IMR-90 (cell line): ENCODE measurements around the gene TIPIN. TPM values are rescaled to one million over a fixed set of nuclear protein-coding genes. Genes with fewer than 3 reads are reported as not detected.

Experiments
- ATAC-seq: fragments of 200-7000 bp; cut with Tn5 transposase; 2 replicates; pipeline ENCODE4 v1.9.1; 2020; ENCODE audit warnings: low read depth, mild to moderate bottlenecking, moderate library complexity
- BruUV-seq: library from RNA; stranded (reverse); fragments of 400-500 nt; replicated peaks from 2 replicates; lab custom pipeline; 2021; lab: Mats Ljungman, UMichigan
- CTCF ChIA-PET: fragments of 300-600 bp; formaldehyde crosslinking; extraction: SDS; loops from one replicate; lab custom pipeline; 2021; ENCODE audit warnings: antibody characterized with exemption; lab: Yijun Ruan, JAX
- POLR2A ChIA-PET: fragments of 300-600 bp; sonication (Branson Sonifier 250); formaldehyde crosslinking; loops from one replicate; lab custom pipeline; 2022; ENCODE audit warnings: antibody characterized with exemption; ENCODE audit not compliant: unreplicated experiment; lab: Charles Lee
- DNase-seq: peaks from one replicate; pipeline ENCODE4 v3.0.0; 2013
- H2AFZ ChIP-seq: replicated peaks from 2 replicates; pipeline ENCODE3; 2013; ENCODE audit warnings: low read length, mild to moderate bottlenecking; ENCODE audit not compliant: poor library complexity
- H2AK5ac ChIP-seq: 2 replicates; pipeline ENCODE4 v1.6.1; 2013; ENCODE audit warnings: low read depth, low read length, inconsistent platforms
- H2AK9ac ChIP-seq: replicated peaks from 2 replicates; pipeline ENCODE3; 2013; ENCODE audit warnings: mild to moderate bottlenecking, low read depth, low read length, moderate library complexity; ENCODE audit not compliant: poor library complexity
- H2BK120ac ChIP-seq: 2 replicates; pipeline ENCODE4 v1.6.1; 2013; ENCODE audit warnings: low read depth, low read length, inconsistent platforms
- H2BK15ac ChIP-seq: 3 replicates; pipeline ENCODE4 v1.6.1; 2013; ENCODE audit warnings: low read depth, low read length, inconsistent platforms
- H2BK20ac ChIP-seq: 2 replicates; pipeline ENCODE4 v1.6.1; 2013; ENCODE audit warnings: low read depth, mild to moderate bottlenecking, inconsistent platforms, low read length, moderate library complexity
- H2BK5ac ChIP-seq: 2 replicates; pipeline ENCODE4 v1.6.1; 2013; ENCODE audit warnings: mild to moderate bottlenecking, low read depth, low read length, inconsistent platforms; ENCODE audit not compliant: poor library complexity, severe bottlenecking
- H3K14ac ChIP-seq: replicated peaks from 2 replicates; pipeline ENCODE4 v1.6.1; 2013; ENCODE audit warnings: low read depth, low read length, inconsistent platforms
- H3K18ac ChIP-seq: 2 replicates; pipeline ENCODE4 v1.6.1; 2013; ENCODE audit warnings: low read depth, low read length, control low read depth
- H3K23ac ChIP-seq: 2 replicates; pipeline ENCODE4 v1.6.1; 2013; ENCODE audit warnings: low read depth, low read length, inconsistent platforms
- H3K27ac ChIP-seq: 2 replicates; pipeline ENCODE4 v1.5.1; 2013; ENCODE audit warnings: mild to moderate bottlenecking, control low read depth, low read length; ENCODE audit not compliant: insufficient read depth
- H3K27me3 ChIP-seq: 2 replicates; pipeline ENCODE4 v1.6.1; 2013; ENCODE audit warnings: low read length; ENCODE audit not compliant: control insufficient read depth, insufficient read depth
- H3K36me3 ChIP-seq: 2 replicates; pipeline ENCODE4 v1.6.1; 2013; ENCODE audit warnings: low read length, mixed read lengths; ENCODE audit not compliant: control insufficient read depth, insufficient read depth
- H3K4ac ChIP-seq: 2 replicates; pipeline ENCODE4 v1.6.1; 2013; ENCODE audit warnings: low read depth, low read length, inconsistent platforms
- H3K4me1 ChIP-seq: 2 replicates; pipeline ENCODE4 v1.6.1; 2013; ENCODE audit warnings: low read length, mixed read lengths; ENCODE audit not compliant: control insufficient read depth, insufficient read depth
- H3K4me2 ChIP-seq: 2 replicates; pipeline ENCODE4 v1.6.1; 2013; ENCODE audit warnings: low read depth, mild to moderate bottlenecking, control low read depth, low read length, moderate library complexity
- H3K4me3 ChIP-seq: 2 replicates; pipeline ENCODE4 v1.5.1; 2013; ENCODE audit warnings: low read depth, mild to moderate bottlenecking, control low read depth, low read length, moderate library complexity; ENCODE audit not compliant: insufficient read depth
- H3K56ac ChIP-seq: 2 replicates; pipeline ENCODE4 v1.6.1; 2013; ENCODE audit warnings: low read length, inconsistent platforms; ENCODE audit not compliant: insufficient read depth; ENCODE audit errors: extremely low read depth
- H3K79me1 ChIP-seq, 2 experiments: 2 replicates each; pipeline ENCODE4 v1.6.1; 2013; ENCODE audit warnings: low read length in 2 of 2, inconsistent platforms in 1 of 2, low read depth in 1 of 2
- H3K9ac ChIP-seq: 2 replicates; pipeline ENCODE4 v1.6.1; 2013; ENCODE audit warnings: low read depth, low read length, control low read depth
- H3K9me1 ChIP-seq: 2 replicates; pipeline ENCODE4 v1.6.1; 2013; ENCODE audit warnings: low read length, inconsistent platforms; ENCODE audit not compliant: insufficient read depth
- H3K9me3 ChIP-seq: 2 replicates; pipeline ENCODE4 v1.6.1; 2013; ENCODE audit warnings: low read length; ENCODE audit not compliant: control insufficient read depth, insufficient read depth
- H4K20me1 ChIP-seq: 2 replicates; pipeline ENCODE4 v1.6.1; 2013; ENCODE audit warnings: low read length, inconsistent platforms; ENCODE audit not compliant: insufficient read depth
- H4K5ac ChIP-seq: 2 replicates; pipeline ENCODE4 v1.6.1; 2013; ENCODE audit warnings: mild to moderate bottlenecking, low read depth, low read length, control low read depth
- H4K8ac ChIP-seq, 2 experiments: 2 replicates each; pipeline ENCODE4 v1.6.1; 2013; ENCODE audit warnings: low read depth in 2 of 2, low read length in 2 of 2, control low read depth in 1 of 2, inconsistent platforms in 1 of 2
- H4K91ac ChIP-seq: 2 replicates; pipeline ENCODE4 v1.6.1; 2013; ENCODE audit warnings: low read depth, low read length, inconsistent platforms; ENCODE audit not compliant: insufficient read depth
- BHLHE40 ChIP-seq: fragments of 150-350 bp; IDR thresholded peaks from 2 replicates; pipeline ENCODE4 v1.6.1; 2016; ENCODE audit warnings: mild to moderate bottlenecking, low read depth, low read length
- CTCF ChIP-seq: conservative IDR thresholded peaks from 2 replicates; pipeline ENCODE4 v1.5.1; 2012; ENCODE audit warnings: mild to moderate bottlenecking, low read depth, low read length, improper control_type of control experiment
- FOS ChIP-seq: fragments of 150-350 bp; IDR thresholded peaks from 2 replicates; pipeline ENCODE4 v1.6.1; 2016; ENCODE audit warnings: low read depth, low read length
- MAFK ChIP-seq: IDR thresholded peaks from 2 replicates; pipeline ENCODE4 v1.6.1; 2012; ENCODE audit warnings: low read depth, low read length, improper control_type of control experiment
- MAZ ChIP-seq: IDR thresholded peaks from 2 replicates; pipeline ENCODE4 v1.6.1; 2012; ENCODE audit warnings: low read depth, mild to moderate bottlenecking, low read length, improper control_type of control experiment, moderate library complexity, borderline replicate concordance
- MXI1 ChIP-seq: IDR thresholded peaks from 2 replicates; pipeline ENCODE4 v1.6.1; 2012; ENCODE audit warnings: low read depth, mild to moderate bottlenecking, low read length, moderate library complexity, borderline replicate concordance
- NFE2L2 ChIP-seq: fragments of 150-350 bp; IDR thresholded peaks from 2 replicates; pipeline ENCODE4 v1.6.1; 2016; ENCODE audit warnings: low read depth, mild to moderate bottlenecking, low read length
- POLR2A ChIP-seq: IDR thresholded peaks from 2 replicates; pipeline ENCODE4 v1.6.1; 2012; ENCODE audit warnings: mild to moderate bottlenecking, low read depth, low read length
- RAD21 ChIP-seq: IDR thresholded peaks from 2 replicates; pipeline ENCODE4 v1.6.1; 2012; ENCODE audit warnings: low read length, improper control_type of control experiment
- RCOR1 ChIP-seq: IDR thresholded peaks from 2 replicates; pipeline ENCODE4 v1.6.1; 2012; ENCODE audit warnings: mild to moderate bottlenecking, low read length, improper control_type of control experiment; ENCODE audit not compliant: insufficient replicate concordance
- RFX5 ChIP-seq: IDR thresholded peaks from 2 replicates; pipeline ENCODE4 v1.8.0; 2012; ENCODE audit warnings: low read depth, mild to moderate bottlenecking, low read length, moderate library complexity
- SMC3 ChIP-seq: fragments of 150-350 bp; IDR thresholded peaks from 2 replicates; pipeline ENCODE4 v1.6.1; 2016; ENCODE audit warnings: low read depth, mild to moderate bottlenecking, antibody characterized with exemption, low read length, moderate library complexity
- USF2 ChIP-seq: fragments of 150-350 bp; IDR thresholded peaks from 2 replicates; pipeline ENCODE4 v1.6.1; 2017; ENCODE audit warnings: mild to moderate bottlenecking, antibody characterized with exemption, low read length, low read depth
- WGBS, 2 experiments: methylation state at CpG; one replicate each; pipeline versions ENCODE4 v1.1.5 to v1.1.7; 2013; ENCODE audit warnings: missing lambda C conversion rate in 2 of 2; ENCODE audit not compliant: insufficient read length in 1 of 2; ENCODE audit errors: extremely low coverage in 2 of 2; 5-methylcytosine and 5-hydroxymethylcytosine counted together
- dilution Hi-C: fragments of 300-500 bp; cut with HindIII; formaldehyde crosslinking; loops from one replicate; pipeline ENCODE4 v1.14.3; 2018; ENCODE audit warnings: low sequenced_read_pairs; ENCODE audit not compliant: unreplicated experiment
- in situ Hi-C: fragments of 300-500 bp; cut with MboI; formaldehyde crosslinking; loops from 3 replicates; pipeline ENCODE4 v1.14.3; 2019; ENCODE audit warnings: low sequenced_read_pairs, inconsistent platforms, mixed read lengths
- intact Hi-C: fragments of 100-400 bp; cut with micrococcal nuclease; formaldehyde crosslinking; loops from 2 replicates; pipeline ENCODE4 v1.10.0; 2022
- polyA plus RNA-seq, 3 experiments: library from polyadenylated mRNA; depleted of rRNA; stranded (reverse); fragments of >200 nt; gene quantifications; 2 replicates each; pipeline ENCODE4 v1.2.3, GENCODE V29; 2012; ENCODE audit warnings: low replicate concordance in 1 of 3
- total RNA-seq: library from RNA; depleted of rRNA; stranded (reverse); fragments of >200 nt; gene quantifications from 2 replicates; pipeline ENCODE4 v1.2.3, GENCODE V29; 2012

Gene TIPIN
- total and polyA plus RNA-seq, 2 of the 4 experiments (the other 2 are of a cell fraction) = 6.3 to 7.3 TPM

- Histone ChIP-seq H3K4me3 (no peak overlapping the region), H3K18ac (no peak overlapping the region), H3K4me1 (no peaks in the 10 kb centered on the region), H3K9me3 (no peaks in the 10 kb centered on the region), H2AFZ (no peak overlapping the region), H3K79me1 (no peaks in the 10 kb centered on the region), H2BK5ac (no peak overlapping the region), H2AK5ac (no peak overlapping the region), H3K9ac (no peak overlapping the region), H2AK9ac (no peak overlapping the region), H3K36me3 (peaks cover 16% of the 10 kb centered on the region), H3K27ac (no peak overlapping the region), H4K8ac (no peak overlapping the region), H3K56ac (no peak overlapping the region), H3K27me3 (no peaks in the 10 kb centered on the region), H3K23ac (no peak overlapping the region), H4K20me1 (no peaks in the 10 kb centered on the region), H2BK120ac (no peak overlapping the region), H3K4me2 (no peak overlapping the region), H4K5ac (no peak overlapping the region), H4K91ac (no peak overlapping the region), H3K14ac (no peak overlapping the region), H3K4ac (no peak overlapping the region), H2BK20ac (no peak overlapping the region), H3K9me1 (no peaks in the 10 kb centered on the region; the same call in 1 of the 2 replicates), H2BK15ac (no peak overlapping the region)
- CTCF ChIA-PET = no interaction called here
- intact Hi-C loops (no loop called here), in situ Hi-C loops (no loop called here), dilution Hi-C loops (loop anchor here (25.0 kb wide), 1 partner anchor 102 kb away; no protein-coding TSS in a partner anchor)
- no peak for TF ChIP-seq CTCF
- no peak for TF ChIP-seq SMC3
- TF ChIP-seq BHLHE40 = no peak
- TF ChIP-seq RCOR1 = no peak
- no peak for TF ChIP-seq MAZ
- TF ChIP-seq RAD21 = no peak
- no peak for TF ChIP-seq MAFK
- TF ChIP-seq POLR2A = no peak
- TF ChIP-seq RFX5 = no peak
- no peak for TF ChIP-seq FOS
- no peak for TF ChIP-seq MXI1
- TF ChIP-seq USF2 = no peak
- TF ChIP-seq NFE2L2 = no peak
- no TSS peak for BruUV-seq
- DNase-seq = no peak
- 92% methylated on average over 2 of the region's 3 CpGs; no CpG with 5 or more reads in 1 of the 2 experiments for WGBS, 2 experiments
- ATAC-seq = no peak
- POLR2A ChIA-PET = no interaction called here
These were observed 46.7 kb downstream of the TIPIN start for GRCh38 chr15:66309828-66310227.
